ENCODE measurements around the gene AMPD2. TPM values are rescaled to one million over a fixed set of nuclear protein-coding genes. Genes with fewer than 3 reads are reported as not detected.

The AMPD2 gene
- total RNA-seq, 1 donor: 59.4 TPM

- Histone ChIP-seq H2AFZ (ENCODE audit: low read length) (no peak overlapping the region), H3K9me3 (ENCODE audit: low read depth, low read length) (no peaks in the 10 kb centered on the region), H3K27me3 (ENCODE audit: insufficient read depth, low read length) (no peaks in the 10 kb centered on the region), H4K20me1 (ENCODE audit: insufficient read depth, low read length) (no peaks in the 10 kb centered on the region), H3K4me1 (ENCODE audit: insufficient read depth, low read length) (peaks cover 5% of the 10 kb centered on the region), H3K79me2 (ENCODE audit: insufficient read depth, low read length) (no peaks in the 10 kb centered on the region), H3K4me3 (ENCODE audit: insufficient read depth, low read length) (no peak overlapping the region), H3K4me2 (ENCODE audit: insufficient read depth, low read length) (no peak overlapping the region), H3K27ac (ENCODE audit: low read depth, low read length) (no peak overlapping the region), H3K36me3 (ENCODE audit: insufficient read depth, low read length) (peaks cover 3% of the 10 kb centered on the region)
- TF ChIP-seq CTCF (IDR thresholded peaks at IDR 0.05; ENCODE audit: extremely low read depth, low read depth, low read length): no peak
- DNase-seq (ENCODE audit: insufficient read length, low spot score, missing footprints): no peak
These were observed 14.3 kb upstream of the AMPD2 start for GRCh38 chr1:109605381-109605780.

GRCh38 chr1:109609881-109610280 is 9.8 kb upstream of the AMPD2 start:
- no peak overlapping the region for H3K4me2 ChIP-seq (ENCODE audit: insufficient read depth, low read length)
- no peak overlapping the region for H3K4me3 ChIP-seq (ENCODE audit: insufficient read depth, low read length)
- peaks cover 23% of the 10 kb centered on the region for H3K4me1 ChIP-seq (ENCODE audit: insufficient read depth, low read length)
- H2AFZ ChIP-seq (ENCODE audit: low read length): no peak overlapping the region
- no peaks in the 10 kb centered on the region for H3K36me3 ChIP-seq (ENCODE audit: insufficient read depth, low read length)
- TF ChIP-seq CTCF (IDR thresholded peaks at IDR 0.05; ENCODE audit: extremely low read depth, low read depth, low read length): no peak
- DNase-seq (ENCODE audit: insufficient read length, low spot score, missing footprints): no peak
- no peaks in the 10 kb centered on the region for H3K79me2 ChIP-seq (ENCODE audit: insufficient read depth, low read length)
- no peaks in the 10 kb centered on the region for H4K20me1 ChIP-seq (ENCODE audit: insufficient read depth, low read length)
- H3K27me3 ChIP-seq (ENCODE audit: insufficient read depth, low read length): no peaks in the 10 kb centered on the region
- H3K27ac ChIP-seq (ENCODE audit: low read depth, low read length): peak overlapping the region; percentile 47
- no peaks in the 10 kb centered on the region for H3K9me3 ChIP-seq (ENCODE audit: low read depth, low read length)

- Histone ChIP-seq H3K4me1 (ENCODE audit: insufficient read depth, low read length) (peaks cover 23% of the 10 kb centered on the region), H3K4me2 (ENCODE audit: insufficient read depth, low read length) (peak overlapping the region; percentile 17), H3K79me2 (ENCODE audit: insufficient read depth, low read length) (no peaks in the 10 kb centered on the region), H3K36me3 (ENCODE audit: insufficient read depth, low read length) (no peaks in the 10 kb centered on the region), H2AFZ (ENCODE audit: low read length) (no peak overlapping the region), H3K27me3 (ENCODE audit: insufficient read depth, low read length) (no peaks in the 10 kb centered on the region), H3K27ac (ENCODE audit: low read depth, low read length) (peak overlapping the region; percentile 47), H4K20me1 (ENCODE audit: insufficient read depth, low read length) (no peaks in the 10 kb centered on the region), H3K9me3 (ENCODE audit: low read depth, low read length) (no peaks in the 10 kb centered on the region), H3K4me3 (ENCODE audit: insufficient read depth, low read length) (no peak overlapping the region)
- DNase-seq (ENCODE audit: insufficient read length, low spot score, missing footprints): no peak
- TF ChIP-seq CTCF (IDR thresholded peaks at IDR 0.05; ENCODE audit: extremely low read depth, low read depth, low read length): no peak
These were observed 8.9 kb upstream of the AMPD2 start for GRCh38 chr1:109610609-109611307.

- no peaks in the 10 kb centered on the region for H3K9me3 ChIP-seq (ENCODE audit: low read depth, low read length)
- TF ChIP-seq CTCF (IDR thresholded peaks at IDR 0.05; ENCODE audit: extremely low read depth, low read depth, low read length): no peak
- H4K20me1 ChIP-seq (ENCODE audit: insufficient read depth, low read length): no peaks in the 10 kb centered on the region
- H3K79me2 ChIP-seq (ENCODE audit: insufficient read depth, low read length): no peaks in the 10 kb centered on the region
- H3K4me1 ChIP-seq (ENCODE audit: insufficient read depth, low read length): peaks cover 23% of the 10 kb centered on the region
- no peaks in the 10 kb centered on the region for H3K27me3 ChIP-seq (ENCODE audit: insufficient read depth, low read length)
- no peak overlapping the region for H3K4me3 ChIP-seq (ENCODE audit: insufficient read depth, low read length)
- H3K4me2 ChIP-seq (ENCODE audit: insufficient read depth, low read length): no peak overlapping the region
- no peak for DNase-seq (ENCODE audit: insufficient read length, low spot score, missing footprints)
- H2AFZ ChIP-seq (ENCODE audit: low read length): no peak overlapping the region
- H3K36me3 ChIP-seq (ENCODE audit: insufficient read depth, low read length): no peaks in the 10 kb centered on the region
- H3K27ac ChIP-seq (ENCODE audit: low read depth, low read length): no peak overlapping the region
These were observed 8.2 kb upstream of the AMPD2 start for GRCh38 chr1:109611308-109611990.
